ENCODE data around the gene CDK19. TPM values are rescaled to one million over a fixed set of nuclear protein-coding genes. Genes with fewer than 3 reads are reported as not detected.
A peak's percentile ranks its signal among the peaks of the same experiment; 100 is the strongest.
"Not testable (repeated sequence)": the region's sequence is repeated elsewhere in the genome, so short reads cannot be mapped to it uniquely, and the experiment has no call there.

Gene CDK19
- 7.9 TPM for total RNA-seq

DNA sequence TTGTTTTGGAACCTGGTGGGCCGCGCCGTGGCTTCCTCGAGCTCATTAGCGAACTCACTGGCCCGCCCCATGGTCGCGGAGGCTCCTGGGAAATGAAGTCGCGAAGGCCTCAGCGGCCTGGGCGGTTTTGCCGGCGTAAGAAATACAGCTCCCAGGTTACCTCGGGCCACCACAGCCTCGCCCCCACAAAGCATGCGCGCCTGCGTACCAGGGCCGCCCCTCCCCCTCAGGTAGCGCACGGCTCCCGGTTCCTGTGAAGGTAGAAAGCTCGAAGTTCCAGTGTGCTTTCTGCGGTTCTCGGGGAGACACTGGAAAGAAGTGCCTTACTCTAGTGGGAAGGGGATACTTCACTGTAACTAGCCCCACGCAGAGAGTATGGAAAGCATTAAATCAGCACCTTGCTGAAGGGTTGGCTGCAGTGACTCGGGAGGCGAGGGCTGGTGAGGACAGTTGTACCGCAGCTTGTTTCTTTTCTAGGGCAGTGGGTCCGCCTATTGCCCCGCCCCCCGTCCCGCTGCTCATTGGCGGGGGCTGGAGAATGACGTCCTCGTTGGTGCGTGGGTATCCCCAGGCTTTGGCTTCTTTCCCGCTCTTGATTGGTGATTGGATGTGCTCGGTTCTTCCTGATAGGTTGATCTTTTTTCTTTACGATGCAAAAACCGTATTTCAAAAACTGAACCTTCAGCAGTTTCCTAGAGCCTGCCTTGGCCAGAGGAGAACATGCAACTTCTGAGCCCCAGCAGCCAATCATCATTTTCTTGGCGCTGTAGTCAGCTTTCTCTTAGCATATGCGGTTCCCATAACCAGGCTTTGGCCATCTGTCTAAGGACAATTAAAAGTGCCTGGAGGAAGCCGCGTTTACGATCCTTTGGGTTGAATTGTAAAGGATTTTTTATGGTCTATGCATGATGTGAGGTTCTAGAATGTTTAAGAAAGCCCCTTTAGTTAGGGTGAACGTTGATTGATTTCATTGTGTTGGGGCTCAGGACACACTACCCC is at the start of gene CDK19:
TSS of gene CDK19 (minus strand) at position 59 of the 999 bp plus-strand sequence. CDS start 333 bp downstream, outside the sequence.
- H3K4me1 ChIP-seq (ENCODE audit: insufficient read depth, low read length): peaks cover 45% of the 10 kb centered on the region
- peak within 1 kb of the TSS; percentile 90 for H3K4me3 ChIP-seq (ENCODE audit: low read length)
- H3K9me3 ChIP-seq (ENCODE audit: low read depth, low read length): no peaks in the 10 kb centered on the region
- H3K27me3 ChIP-seq (ENCODE audit: insufficient read depth, low read length): no peaks in the 10 kb centered on the region

DNA sequence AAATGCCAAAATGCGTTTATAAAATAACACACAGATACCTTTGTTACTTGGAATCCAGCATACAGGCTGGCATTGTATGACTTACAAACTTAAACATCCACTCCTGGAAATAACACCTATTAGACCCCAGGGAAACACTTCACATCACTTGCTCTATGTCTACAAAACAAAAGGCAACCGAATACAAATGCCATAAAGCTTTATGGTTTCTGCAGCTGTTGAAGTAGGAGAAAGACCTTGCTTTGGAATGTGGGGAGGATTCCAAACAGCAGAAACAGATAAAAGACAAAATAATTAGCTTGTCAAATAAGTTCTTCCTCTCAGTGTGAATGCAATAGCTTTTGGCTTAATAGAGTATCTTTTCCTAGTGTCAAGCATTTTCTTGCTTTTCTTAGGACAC is 49.6 kb upstream of the CDK19 start:
- Histone ChIP-seq H3K9me3 (ENCODE audit: low read depth, low read length) (no peaks in the 10 kb centered on the region), H3K4me3 (ENCODE audit: low read length) (no peak overlapping the region), H3K4me1 (ENCODE audit: insufficient read depth, low read length) (peaks cover 21% of the 10 kb centered on the region), H3K27me3 (ENCODE audit: insufficient read depth, low read length) (no peaks in the 10 kb centered on the region)

DNA sequence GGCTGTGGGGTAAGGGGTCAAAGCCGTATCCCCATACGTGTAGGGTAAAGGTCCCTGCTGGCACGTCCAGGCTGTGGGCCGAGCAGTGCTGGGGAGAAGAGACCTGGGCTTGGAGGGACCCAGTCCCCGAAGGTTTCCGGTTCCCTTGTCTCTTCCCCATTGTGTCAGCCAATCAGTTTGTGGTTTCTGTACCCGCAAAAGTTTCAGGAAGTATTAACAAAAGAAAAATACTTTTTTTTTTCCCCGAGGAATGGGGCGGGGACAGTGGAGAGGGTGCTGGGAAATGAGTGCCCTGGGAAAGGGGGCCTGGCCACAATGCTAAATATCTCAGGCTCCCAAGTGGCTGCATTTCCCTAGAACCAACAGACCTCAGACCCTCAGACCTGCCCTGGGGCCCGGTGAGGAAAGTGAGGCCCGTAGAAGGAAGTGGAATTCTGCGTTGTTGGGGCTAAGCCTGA is 44.1 kb upstream of the CDK19 start:
- Histone ChIP-seq H3K27me3 (ENCODE audit: insufficient read depth, low read length) (no peaks in the 10 kb centered on the region), H3K4me1 (ENCODE audit: insufficient read depth, low read length) (peaks cover 23% of the 10 kb centered on the region), H3K9me3 (ENCODE audit: low read depth, low read length) (no peaks in the 10 kb centered on the region), H3K4me3 (ENCODE audit: low read length) (peak overlapping the region; percentile 28)

DNA sequence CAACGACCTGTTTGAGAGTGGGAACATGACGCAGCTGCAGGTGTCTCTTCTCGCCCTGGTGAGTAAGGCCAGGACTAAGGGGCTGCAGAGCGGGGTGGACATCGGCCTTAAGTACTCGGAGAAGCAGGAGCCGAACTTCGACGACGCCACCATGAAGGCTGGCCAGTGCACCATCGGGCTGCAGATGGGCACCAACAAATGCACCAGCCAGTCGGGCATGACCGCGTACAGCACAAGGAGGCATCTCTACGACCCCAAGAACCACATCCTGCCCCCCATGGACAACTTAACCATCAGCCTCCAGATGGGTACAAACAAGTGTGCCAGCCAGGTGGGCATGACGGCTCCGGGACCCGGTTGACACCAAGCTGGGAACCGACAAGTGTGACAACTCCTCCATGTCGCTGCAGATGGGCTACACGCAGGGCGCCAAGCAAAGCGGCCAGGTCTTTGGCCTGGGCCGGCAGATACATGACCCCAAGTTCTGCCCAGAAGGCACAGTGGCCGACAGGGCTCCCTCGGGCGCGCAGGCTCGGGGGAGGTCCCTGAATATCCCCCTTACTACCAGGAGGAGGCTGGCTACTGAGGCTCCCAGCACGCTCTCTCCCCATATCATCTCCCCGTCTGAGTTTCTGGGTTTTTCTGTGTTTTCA is 43.4 kb upstream of the CDK19 start:
- Histone ChIP-seq H3K4me3 (ENCODE audit: low read length) (peak overlapping the region; percentile 28), H3K4me1 (ENCODE audit: insufficient read depth, low read length) (peaks cover 29% of the 10 kb centered on the region), H3K9me3 (ENCODE audit: low read depth, low read length) (no peaks in the 10 kb centered on the region), H3K27me3 (ENCODE audit: insufficient read depth, low read length) (no peaks in the 10 kb centered on the region)

GRCh38 chr6:110858016-110858415 is 42.7 kb upstream of the CDK19 start:
- Histone ChIP-seq H3K9me3 (ENCODE audit: low read depth, low read length) (no peaks in the 10 kb centered on the region), H3K4me3 (ENCODE audit: low read length) (no peak overlapping the region), H3K4me1 (ENCODE audit: insufficient read depth, low read length) (peaks cover 35% of the 10 kb centered on the region), H3K27me3 (ENCODE audit: insufficient read depth, low read length) (no peaks in the 10 kb centered on the region)

- peaks cover 37% of the 10 kb centered on the region for H3K4me1 ChIP-seq (ENCODE audit: insufficient read depth, low read length)
- no peaks in the 10 kb centered on the region for H3K9me3 ChIP-seq (ENCODE audit: low read depth, low read length)
- H3K4me3 ChIP-seq (ENCODE audit: low read length): no peak overlapping the region
- H3K27me3 ChIP-seq (ENCODE audit: insufficient read depth, low read length): no peaks in the 10 kb centered on the region
Measured at GRCh38 chr6:110856296-110856695, 41.0 kb upstream of the CDK19 start.

DNA sequence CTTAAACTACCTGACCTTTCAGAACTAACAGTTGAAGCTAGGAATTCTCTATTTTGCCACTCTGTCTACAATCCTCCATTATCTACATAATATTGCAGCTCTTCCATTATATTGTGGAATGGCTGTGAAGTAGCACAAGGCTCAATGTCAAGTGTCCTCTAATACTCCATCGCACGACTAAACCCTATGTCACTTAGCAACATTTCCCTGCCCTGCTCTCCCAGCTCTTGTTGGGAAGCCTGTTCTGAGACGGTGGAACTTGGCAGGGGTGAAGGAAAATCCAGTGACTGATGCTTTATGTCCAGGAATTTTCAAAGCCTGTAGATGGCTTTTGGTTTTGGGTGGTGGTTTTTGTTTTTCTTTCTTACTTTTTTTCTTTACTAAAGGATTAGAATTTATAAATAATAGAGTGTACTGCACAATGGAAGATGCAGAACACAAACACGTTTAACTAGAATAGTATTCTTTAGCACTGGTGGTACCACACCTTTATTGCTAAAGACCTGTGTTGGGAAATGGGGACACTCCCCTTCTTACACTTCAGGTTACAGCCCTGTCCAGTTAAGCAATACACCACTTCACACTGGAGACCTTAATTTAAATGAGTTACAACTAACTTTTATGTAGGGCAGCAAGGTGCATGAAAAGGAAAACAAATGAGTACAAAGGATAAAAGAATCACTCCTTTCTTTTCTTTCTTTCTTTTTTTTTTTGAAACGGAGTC is 38.6 kb upstream of the CDK19 start:
- H3K4me1 ChIP-seq (ENCODE audit: insufficient read depth, low read length): peaks cover 25% of the 10 kb centered on the region
- H3K9me3 ChIP-seq (ENCODE audit: low read depth, low read length): no peaks in the 10 kb centered on the region
- no peak overlapping the region for H3K4me3 ChIP-seq (ENCODE audit: low read length)
- no peaks in the 10 kb centered on the region for H3K27me3 ChIP-seq (ENCODE audit: insufficient read depth, low read length)

DNA sequence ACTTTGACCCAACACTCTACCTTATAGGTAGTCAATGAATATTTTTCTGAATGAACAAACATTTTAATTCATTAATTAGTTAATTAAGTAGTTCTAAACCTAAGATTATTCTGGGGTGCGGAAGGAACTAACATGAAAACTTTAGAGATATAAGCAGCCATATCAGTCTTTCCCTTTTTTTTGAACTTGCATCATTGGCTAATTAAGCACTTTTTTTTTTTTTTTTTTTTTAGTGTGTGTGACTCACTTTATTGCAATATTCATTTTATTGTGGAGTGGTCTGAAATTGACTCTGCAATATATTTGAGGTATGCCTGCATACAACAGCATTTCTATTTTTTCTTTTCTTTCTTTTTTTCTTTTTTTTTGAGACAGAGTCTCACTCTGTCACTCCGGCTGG is 37.5 kb upstream of the CDK19 start:
- H3K4me1 ChIP-seq (ENCODE audit: insufficient read depth, low read length): peaks cover 20% of the 10 kb centered on the region
- H3K9me3 ChIP-seq (ENCODE audit: low read depth, low read length): no peaks in the 10 kb centered on the region
- no peaks in the 10 kb centered on the region for H3K27me3 ChIP-seq (ENCODE audit: insufficient read depth, low read length)
- no peak overlapping the region for H3K4me3 ChIP-seq (ENCODE audit: low read length)

GRCh38 chr6:110849781-110850180 is 34.5 kb upstream of the CDK19 start:
- Histone ChIP-seq H3K4me1 (ENCODE audit: insufficient read depth, low read length) (peaks cover 14% of the 10 kb centered on the region), H3K4me3 (ENCODE audit: low read length) (no peak overlapping the region), H3K27me3 (ENCODE audit: insufficient read depth, low read length) (no peaks in the 10 kb centered on the region), H3K9me3 (ENCODE audit: low read depth, low read length) (no peaks in the 10 kb centered on the region)

DNA sequence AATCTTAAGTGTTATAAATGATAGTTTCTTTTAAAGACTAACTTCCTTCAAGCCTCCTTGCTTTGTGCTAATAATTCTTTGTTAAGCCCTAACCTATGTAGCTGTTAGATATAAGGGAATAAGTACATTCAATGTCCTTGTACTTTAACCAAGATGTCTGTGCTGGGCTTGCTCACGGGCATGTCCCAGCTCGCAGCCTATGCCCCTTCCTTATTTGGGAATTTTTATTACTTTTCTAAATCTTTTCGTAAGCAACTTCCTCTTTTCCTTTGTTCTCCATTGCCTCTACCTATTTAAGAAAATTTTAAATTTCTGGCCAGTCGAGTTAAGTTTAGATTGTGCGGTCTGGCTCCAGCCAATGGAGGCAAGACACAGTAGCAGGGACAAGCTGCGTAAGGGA is 26.0 kb upstream of the CDK19 start:
- H3K4me1 ChIP-seq (ENCODE audit: insufficient read depth, low read length): peaks cover 5% of the 10 kb centered on the region
- no peak overlapping the region for H3K4me3 ChIP-seq (ENCODE audit: low read length)
- no peaks in the 10 kb centered on the region for H3K9me3 ChIP-seq (ENCODE audit: low read depth, low read length)
- H3K27me3 ChIP-seq (ENCODE audit: insufficient read depth, low read length): no peaks in the 10 kb centered on the region

DNA sequence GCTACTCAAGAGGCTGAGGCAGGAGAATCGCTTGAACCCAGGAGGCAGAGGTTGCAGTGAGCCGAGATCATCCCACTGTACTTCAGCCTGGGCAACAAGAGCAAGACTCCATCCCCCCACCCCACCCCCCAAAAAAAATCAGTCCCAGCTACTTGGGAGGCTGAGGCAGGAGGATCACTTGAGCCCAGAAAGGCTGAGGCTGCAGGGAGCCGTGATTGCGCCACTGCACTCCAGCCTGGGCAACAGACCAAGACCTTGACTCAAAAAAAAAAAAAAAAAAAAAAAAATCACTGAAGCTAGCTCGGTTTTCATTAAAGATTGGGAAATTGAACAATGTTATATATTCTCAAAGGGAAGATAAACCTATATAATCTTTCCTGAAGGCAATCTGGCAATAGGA is 20.5 kb upstream of the CDK19 start:
- not testable (repeated sequence) for H3K27me3 ChIP-seq (ENCODE audit: insufficient read depth, low read length); H3K9me3 ChIP-seq (ENCODE audit: low read depth, low read length); H3K4me3 ChIP-seq (ENCODE audit: low read length); H3K4me1 ChIP-seq (ENCODE audit: insufficient read depth, low read length)

GRCh38 chr6:110833831-110834230 is 18.6 kb upstream of the CDK19 start:
- H3K9me3 ChIP-seq (ENCODE audit: low read depth, low read length): no peaks in the 10 kb centered on the region
- no peaks in the 10 kb centered on the region for H3K27me3 ChIP-seq (ENCODE audit: insufficient read depth, low read length)
- no peak overlapping the region for H3K4me3 ChIP-seq (ENCODE audit: low read length)
- no peaks in the 10 kb centered on the region for H3K4me1 ChIP-seq (ENCODE audit: insufficient read depth, low read length)

- no peaks in the 10 kb centered on the region for H3K27me3 ChIP-seq (ENCODE audit: insufficient read depth, low read length)
- no peak overlapping the region for H3K4me3 ChIP-seq (ENCODE audit: low read length)
- no peaks in the 10 kb centered on the region for H3K9me3 ChIP-seq (ENCODE audit: low read depth, low read length)
- H3K4me1 ChIP-seq (ENCODE audit: insufficient read depth, low read length): peaks cover 17% of the 10 kb centered on the region
Measured at GRCh38 chr6:110831405-110831804, 16.1 kb upstream of the CDK19 start.

GRCh38 chr6:110828396-110828795 is 13.1 kb upstream of the CDK19 start:
- Histone ChIP-seq H3K9me3 (ENCODE audit: low read depth, low read length) (no peaks in the 10 kb centered on the region), H3K4me3 (ENCODE audit: low read length) (no peak overlapping the region), H3K4me1 (ENCODE audit: insufficient read depth, low read length) (peaks cover 28% of the 10 kb centered on the region), H3K27me3 (ENCODE audit: insufficient read depth, low read length) (no peaks in the 10 kb centered on the region)

Measured in mononuclear cell (primary cell).